Stimulated activated CD4-positive, alpha-beta T cell treated with anti-CD3 and anti-CD28 coated beads, Interleukin-4, amount 100 ng/mL, for 48 hours (primary cell): ENCODE data around the gene MYO5B.

Source experiments
- DNase-seq, 2 donors: peaks; one replicate each; pipeline ENCODE4 v3.0.0-alpha.2; 2020; ENCODE audit warnings: low read depth in 2 of 2

The MYO5B gene

DNA sequence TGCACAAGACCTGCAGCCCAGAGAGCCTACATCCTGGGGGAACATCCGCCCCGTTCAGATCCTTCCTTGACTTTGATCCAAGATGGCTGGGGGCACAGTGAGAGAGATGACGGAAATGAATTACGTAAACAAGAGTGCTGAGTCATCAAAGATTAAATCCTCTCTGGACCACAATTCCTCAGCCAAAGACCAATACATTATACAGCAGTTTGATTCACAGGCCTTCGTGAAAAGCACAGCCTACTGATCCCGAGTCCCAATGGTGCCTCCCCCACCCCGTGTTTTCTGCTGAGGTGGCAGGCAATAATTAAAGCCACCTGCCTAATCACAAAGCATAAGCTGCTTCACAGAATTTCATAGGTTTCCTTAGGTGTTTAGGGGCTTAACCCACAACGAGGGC lies 43.0 kb downstream of the MYO5B start:
- no peak for DNase-seq

DNA sequence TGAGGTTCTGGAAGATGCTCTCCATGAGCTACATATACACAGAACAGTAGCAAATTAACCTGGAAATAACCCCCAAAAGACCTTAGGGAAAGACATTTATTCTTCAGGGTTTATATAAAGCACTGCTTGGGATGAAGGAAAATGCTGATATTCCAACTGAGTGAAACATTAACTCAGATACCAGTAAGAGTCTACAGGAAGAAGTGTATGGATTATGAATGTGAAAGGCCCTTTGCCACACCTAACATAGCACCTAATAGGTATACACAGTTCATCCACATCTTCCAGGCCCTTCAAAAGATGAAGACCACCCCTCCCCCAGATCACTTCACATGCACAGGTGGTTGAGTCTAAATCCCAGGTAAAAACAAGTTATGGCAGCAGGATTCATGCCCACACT lies 50.4 kb downstream of the MYO5B start:
- DNase-seq, result no peak

DNA sequence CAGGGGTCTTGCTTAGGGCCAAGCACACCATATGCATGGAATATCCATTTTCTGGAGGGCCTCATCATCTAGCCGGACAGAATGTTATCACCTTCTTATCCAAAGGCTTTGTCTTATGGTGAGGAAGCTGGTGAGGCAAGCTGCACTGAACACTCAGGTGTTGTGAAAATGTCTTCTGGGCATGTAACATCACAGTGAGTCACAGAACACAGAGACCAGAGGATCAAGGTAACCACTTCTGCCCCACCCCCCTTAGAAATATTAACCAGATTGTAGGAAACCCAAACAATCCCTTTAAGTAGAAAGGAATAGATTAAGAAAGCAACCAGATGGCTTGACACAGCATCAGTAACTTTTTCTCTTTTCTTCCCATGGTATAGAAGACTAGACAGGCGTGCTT lies 51.1 kb downstream of the MYO5B start:
- no peak for DNase-seq

DNA sequence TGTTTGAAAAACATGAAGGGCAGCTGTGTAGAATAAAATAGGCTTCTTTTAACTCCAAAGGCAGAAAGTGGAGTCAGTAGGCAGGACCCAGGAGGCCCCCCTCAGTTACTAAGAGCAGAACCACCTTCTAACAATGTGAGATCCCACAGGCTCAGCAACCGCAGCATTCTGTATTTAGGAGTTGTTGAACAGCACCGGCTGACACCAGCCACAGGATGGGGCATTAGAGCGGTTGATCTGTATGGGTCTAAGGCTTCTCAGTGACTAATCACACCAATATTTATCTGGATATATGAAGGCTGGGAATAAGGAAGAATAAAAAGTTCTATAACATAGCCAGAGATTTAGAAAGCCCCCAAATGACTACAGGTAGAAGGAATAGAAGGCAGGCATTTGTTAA lies 51.7 kb downstream of the MYO5B start:
- DNase-seq, result no peak

DNA sequence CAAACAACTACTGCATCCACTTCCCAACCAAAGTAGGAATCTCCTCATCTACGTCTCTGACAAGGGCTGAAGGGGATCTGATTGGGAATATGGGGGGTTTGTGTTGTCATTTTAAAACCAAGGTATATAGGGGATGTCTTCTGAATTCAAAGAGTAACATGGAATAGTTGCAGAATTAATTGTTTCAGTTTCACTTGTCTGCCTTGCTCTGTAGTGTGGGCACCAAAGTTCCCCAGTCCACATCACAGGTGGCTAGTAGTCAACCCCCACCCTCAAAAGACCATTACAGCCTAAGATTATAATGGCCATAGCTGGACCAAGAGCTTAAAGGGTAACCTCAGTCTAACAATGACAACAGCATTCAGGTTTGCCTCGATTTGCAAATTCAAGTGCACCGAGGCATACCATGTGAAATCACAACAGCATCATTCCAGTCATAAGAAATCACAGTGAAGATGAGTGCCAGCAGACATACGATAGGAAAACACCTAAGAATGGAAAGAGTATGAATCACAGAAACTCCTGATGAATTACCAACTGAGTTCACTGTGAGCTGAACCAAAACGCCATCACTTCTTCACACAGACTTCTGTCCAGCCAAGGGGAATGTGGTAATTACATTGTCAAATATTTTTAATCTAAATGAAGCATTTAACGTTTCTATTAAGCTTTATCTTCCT lies 52.4 kb downstream of the MYO5B start:
- no peak for DNase-seq

DNA sequence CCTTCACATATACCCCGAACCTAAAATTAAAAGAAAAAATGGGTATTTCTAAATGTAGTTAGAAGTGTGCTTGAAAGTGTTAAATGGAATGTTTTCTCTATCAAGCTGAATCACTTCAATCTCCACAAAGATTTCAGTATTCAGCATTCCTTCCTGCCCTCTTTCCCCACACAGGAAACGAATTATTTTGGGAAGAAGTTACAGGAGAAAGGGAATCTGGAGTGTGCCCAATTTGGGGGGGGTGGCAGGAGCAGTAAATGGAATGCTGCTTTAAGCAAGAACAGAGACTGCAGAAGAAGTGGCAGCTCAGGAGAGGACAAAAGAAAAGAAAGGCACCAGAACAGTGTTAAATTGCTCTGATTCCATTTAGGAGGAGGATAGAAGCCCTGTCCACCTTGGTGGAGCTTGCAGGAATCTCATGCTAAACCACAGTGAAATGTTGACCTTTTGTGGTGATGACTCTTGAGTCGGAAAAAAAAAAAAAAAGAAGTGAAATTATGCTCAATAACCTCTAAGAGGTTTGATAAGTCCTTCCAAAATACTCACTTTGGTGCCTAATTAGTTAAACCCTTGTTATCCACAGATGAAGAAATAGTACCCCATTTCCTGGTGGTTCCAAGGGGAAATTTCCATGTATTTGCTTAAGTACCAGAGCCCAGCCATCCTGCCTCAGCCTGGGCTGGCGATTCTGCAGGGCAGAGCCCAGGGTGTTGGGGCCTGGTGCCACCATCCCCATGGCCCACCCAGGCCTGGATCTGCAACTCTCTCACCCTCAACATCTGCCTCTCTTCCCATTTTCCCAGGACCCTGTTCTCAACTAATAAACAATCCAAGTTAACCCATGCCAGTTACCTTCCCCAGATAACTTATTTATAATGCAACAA lies 56.5 kb downstream of the MYO5B start:
- DNase-seq, result no peak

DNA sequence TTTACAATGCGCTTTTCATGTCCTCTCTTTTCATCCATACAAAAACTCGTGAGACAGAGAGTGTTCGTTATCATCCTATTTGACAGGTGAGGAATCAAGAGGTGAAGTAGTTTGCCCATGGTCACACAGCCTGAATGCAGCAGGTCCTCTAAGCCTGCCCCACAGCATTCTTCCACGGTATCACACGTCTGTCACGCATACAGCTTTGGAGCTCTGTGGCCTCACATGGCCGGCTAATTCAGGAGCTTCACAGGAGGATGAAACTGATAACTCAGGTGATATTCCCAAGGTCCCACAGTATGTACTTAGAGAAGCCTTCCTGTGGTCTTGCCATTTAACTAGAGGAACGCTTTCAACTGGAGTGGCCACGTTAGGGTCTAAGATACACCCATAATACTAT lies 59.0 kb downstream of the MYO5B start:
- DNase-seq, result no peak

DNA sequence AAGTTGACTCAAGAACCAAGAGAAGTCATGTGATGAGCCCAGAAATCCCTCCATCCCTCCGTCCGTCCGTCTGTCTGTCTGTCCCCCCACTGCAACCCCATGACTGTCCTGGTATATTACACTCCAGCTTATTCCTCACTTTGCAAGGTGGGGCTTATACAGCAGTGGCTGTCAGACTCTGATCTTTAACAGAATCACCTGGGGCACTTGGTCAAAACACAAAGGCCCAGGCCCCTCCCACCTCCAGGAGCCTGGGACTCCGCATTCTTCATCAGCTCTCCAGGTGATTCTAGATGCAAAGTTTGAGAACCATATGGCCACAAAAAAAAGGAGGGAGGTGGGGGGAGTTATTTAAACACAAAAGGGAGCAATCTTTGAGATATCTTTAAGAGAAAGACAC lies 61.4 kb downstream of the MYO5B start:
- no peak for DNase-seq

DNA sequence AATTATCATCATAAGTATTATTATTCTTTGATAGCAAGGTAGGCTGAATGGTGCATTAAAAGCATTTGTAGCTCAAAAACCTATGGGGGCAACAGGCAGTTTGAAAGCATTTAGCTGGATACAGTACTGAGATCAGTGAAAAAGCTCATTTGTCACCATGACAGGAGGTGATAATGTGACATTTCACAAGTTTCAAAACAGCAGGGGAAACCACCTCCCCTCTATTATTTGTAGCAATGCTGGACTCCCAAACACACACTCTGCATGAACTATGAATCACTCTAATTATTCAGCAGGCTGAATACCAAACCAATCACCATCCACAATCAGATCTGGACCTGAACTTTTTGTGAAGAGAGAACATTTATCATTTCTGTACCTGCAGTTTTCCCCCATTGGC lies 63.4 kb downstream of the MYO5B start:
- DNase-seq, result no peak

DNA sequence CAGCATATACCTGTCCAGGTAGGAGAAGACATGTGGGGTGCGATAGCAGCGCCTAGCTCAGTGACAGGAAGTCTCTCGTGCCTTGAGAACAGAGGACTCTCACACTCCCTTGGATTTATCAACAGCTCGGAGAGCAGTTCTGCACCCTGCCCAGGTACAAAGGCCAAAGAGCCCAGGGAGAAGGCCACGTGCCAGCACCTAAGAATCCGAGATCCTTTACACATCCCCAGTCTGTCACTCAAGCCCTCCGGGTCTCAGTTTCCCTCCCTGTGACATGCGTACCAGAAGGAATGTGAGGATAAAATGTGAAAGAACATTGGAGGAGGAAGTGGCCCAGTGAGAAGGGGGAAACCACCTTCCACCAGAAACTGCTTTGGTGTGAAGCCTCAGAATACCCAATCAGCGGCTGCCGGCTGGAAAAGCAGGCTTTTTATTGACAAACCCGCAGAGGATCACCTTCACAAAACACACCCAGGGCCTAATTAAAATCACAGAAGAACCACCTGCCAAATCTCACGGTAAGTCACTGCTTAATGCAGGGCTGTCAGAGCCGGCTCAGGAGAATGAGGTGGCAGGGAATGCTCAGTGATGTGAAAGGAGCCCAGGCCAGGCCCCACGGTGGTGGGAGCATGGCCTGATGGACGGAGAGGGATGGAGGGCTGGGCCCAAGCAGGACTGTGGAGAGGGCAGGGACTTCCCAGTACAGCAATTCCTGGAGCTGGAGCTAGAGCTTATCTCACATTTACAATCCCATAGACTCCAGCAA lies 66.3 kb downstream of the MYO5B start:
- DNase-seq, result no peak

DNA sequence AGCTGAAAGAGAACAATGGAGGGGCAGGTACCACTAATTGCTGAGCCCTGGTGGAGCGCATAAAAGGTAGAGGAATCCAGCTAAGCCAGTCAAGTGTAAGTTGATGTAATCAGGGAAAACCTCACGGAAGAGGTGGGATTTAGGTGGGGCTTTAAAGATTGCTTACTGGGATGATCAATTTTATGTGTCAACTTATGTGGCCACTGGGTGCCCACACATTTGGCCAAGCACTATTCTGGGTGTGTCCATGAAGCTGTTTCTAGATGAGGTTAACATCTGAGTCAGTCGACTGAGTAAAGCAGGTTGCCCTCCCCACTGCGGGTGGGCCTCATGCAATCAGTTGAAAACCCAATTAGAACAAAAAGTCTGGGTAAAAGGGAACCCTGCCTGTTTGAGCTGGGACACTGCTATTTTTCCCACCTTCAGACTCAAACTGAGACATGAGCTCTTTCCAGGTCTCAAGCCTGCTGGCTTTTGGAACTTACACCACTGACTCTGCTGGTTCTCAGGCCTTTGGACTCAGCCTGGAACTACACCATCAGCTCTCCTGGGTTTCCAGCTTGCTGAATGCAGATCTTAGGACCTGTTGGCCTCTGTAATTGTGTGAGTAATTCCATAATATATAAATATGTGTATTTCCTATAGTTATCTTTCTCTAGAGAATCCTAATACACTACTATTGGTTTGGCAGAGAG lies 67.3 kb downstream of the MYO5B start:
- DNase-seq, result no peak

DNA sequence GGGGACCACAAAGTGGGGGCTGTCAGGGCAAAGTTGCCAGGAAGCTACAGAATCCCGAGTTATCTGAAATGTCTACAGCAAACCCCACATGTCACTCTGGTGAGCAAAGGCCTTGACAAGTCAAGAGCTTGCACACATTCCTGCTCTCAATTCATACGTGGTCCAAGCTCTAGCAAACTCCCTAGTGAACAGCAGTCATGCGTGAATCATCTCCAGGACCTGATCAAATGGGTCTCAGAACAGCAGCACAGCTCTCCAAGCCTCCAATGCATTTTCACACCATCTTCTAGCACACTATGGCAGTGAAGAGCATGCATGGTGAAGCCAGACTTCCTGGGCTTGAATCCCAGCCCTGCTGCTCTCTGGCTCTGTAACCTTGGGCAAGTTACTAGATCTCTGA lies 68.5 kb downstream of the MYO5B start:
- DNase-seq, result no peak

DNA sequence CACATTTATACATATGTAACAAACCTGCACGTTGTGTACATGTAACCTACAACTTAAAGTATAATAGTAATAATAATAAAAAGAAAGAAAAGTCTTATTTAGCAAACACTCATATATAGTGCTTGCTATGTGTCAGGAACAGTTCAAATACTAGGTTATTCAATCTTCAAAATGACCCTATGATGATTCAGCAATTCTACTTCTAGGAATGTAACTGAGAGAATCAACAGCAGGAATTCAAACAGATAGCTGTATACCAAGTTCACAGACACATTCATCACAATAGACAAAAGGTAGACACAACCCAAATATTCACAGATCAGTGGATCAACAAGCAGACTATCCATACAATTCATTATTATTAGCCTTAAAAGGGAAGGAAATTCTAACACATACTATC lies 69.5 kb downstream of the MYO5B start:
- no peak for DNase-seq

DNA sequence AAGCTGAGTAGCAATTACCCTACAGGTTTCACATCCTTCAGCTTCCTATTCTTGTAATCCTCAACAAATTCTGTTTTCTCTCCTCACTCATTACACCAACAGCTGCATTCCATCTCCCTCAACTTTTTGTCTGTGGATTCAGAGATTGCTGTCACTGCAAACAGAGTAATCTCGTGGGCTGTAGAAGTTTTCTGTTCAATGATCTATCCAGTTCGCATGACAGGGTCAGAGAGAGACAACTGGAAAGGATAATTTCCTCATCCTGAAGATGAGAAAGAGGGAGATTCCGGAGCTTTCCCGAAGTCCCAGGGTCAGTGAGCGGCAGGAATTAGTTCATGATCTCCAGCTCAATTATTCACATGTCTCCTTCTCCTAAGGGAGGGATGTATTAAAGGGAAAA lies 75.7 kb downstream of the MYO5B start:
- DNase-seq, result no peak

DNA sequence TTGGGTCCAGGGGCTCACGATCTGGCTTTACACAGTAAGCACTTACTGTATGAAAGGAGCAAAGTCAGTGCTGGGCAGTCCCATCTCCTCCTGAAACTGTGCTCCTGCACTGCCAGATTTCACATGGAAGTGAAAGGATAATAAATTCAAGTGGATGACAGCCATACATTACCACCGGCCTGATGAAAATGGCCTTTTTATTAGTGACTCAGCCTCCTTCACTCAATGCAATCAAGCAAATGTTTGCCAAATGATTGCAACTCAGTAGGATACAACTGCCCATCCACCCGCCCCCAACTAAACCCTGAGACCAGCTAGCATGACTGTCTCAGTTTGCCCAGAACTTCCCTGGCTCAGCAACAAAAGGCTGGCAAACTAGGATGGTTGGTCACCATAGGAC lies 77.1 kb downstream of the MYO5B start:
- no peak for DNase-seq

DNA sequence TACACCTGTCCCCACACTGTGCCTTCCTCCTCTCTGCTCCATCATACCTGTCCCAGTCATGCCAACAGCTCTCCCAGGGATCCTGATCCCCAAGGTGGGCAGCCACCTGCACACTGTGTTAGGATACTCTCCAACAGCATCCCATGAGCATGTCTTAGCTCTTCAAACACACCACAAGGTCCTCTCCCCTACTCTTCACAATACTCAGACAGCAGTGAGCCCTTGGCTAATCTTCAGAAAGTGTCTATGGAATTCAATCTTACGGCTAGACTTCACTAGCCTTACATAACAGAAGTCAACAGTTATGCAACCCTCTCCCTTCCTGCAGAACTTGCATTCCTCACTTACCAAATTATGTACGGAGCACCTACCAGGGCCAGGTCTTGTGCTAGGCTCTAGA lies 79.9 kb downstream of the MYO5B start:
- DNase-seq, result no peak

DNA sequence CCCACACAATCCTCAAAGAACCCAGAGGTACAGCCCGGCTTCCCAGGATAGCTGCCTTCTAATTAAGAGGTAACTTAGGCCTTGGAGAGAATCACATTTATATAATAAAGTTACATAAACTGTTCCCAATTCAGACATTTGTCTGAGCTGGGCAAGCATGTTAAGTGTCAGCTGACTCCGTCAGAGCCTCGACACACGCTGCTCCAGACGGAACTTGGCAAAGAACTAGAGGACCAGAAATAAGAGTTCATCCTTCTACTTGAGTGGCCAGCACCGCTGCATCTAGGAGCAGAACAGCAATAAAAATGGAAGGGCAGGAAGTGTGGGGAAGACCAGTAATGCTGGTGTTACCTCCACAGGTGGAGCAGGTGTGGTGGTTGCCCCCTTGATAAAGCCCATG lies 80.5 kb downstream of the MYO5B start:
- no peak for DNase-seq

DNA sequence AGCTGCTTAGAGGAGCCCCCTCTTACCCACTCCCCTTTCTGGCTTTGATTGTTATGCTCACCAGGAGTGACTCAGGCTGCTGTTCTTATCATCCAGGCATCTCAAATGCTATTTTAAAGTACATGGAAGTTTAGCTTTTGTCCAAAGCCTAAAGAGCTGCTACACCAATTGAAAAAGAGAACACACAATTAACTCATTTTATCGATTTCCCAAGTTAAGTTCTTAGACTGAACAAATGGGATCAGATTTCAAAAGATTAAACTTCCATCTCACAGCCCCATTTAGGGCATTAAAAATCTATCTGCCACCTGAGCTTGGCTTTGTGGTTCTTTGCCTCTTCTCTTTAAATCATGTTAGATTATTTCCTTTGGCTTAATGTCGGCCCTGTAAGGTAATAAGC lies 81.2 kb downstream of the MYO5B start:
- DNase-seq, result no peak

DNA sequence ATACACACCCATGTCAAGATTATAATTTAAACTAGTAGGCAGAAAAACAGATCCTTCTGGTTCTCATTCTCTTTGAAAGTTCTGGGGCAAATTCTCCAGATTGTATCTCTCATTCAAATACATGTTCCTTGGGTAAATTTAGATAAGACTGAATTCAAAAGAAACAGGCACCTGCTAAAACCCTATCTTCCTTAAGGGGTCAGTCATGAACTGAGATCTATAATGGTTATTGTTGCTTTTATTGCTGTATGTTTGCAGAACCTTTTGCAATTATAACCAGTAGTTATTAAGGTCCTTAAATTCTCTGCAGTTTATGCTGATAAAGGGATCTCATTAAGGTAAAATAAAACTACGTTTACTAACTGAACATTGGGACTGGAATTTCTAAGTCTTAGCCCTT lies 83.5 kb downstream of the MYO5B start:
- no peak for DNase-seq

DNA sequence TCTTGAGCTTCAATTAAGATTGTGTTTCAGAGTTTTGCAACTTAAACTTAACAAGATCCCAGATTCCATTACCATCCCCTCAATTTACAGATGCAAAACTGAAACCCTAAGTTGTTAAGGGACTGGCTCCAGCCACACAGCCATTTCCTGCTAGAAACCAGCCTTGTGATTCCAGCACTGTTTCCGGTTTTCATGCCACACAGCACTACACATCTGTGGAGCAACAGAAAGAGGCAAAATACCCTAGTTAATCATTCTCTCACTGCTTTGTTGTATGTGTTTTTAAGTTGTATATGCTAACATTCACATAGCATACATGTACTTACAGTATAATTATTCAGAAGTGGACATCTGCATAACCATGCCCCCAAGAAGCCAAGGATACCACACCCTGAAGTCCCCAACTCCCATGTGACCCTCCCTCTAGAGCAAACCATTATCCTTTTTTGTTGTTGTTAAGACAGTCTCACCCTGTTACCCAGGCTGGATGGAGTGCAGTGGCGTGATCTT lies 87.4 kb downstream of the MYO5B start:
- DNase-seq, result no peak

DNA sequence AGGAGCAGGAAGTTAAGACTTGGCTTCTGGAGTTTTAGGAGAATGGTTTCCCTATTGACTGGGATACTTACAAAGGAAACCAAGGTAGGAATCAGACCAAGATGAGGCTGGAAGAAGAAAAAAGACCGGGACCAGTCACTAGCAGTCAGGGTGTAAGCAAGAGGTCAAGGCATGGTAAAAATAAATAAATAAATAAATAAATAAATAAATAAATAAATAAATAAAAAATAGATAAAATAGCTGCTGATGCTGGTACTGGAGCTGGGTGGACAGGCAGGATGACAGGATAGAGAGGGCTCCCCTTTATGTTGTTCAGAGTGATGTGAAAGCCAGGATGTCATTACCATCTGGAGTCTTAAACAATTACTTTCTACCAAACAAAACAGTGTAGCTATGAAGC lies 89.9 kb downstream of the MYO5B start:
- DNase-seq, result no peak

DNA sequence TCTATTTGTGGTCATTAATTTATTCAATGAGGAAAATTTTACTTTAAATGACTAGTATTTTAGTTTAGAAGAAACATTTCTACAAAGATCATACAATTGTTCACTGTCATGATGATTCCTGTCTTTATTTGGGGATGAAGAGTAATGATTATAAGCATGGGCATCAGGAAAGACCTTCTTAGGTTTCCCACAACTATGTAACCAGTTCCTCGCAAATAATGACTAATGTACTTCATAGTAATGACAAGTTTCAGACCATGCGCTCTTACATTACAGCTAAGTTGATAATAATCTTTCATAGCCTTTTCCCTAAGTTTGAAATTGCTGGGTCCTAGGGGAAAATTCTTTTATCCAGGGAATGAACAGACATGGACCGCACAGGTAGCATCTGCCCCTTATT lies 90.5 kb downstream of the MYO5B start:
- DNase-seq, result no peak
